MM.1S (cell line): ENCODE measurements around the gene LRMDA.
"Not testable (repeated sequence)": the region's sequence is repeated elsewhere in the genome, so short reads cannot be mapped to it uniquely, and the experiment has no call there.

Experiments
- DNase-seq: peaks from one replicate; pipeline ENCODE4 v3.0.0-alpha.2; 2015
- H2AFZ ChIP-seq: fragments of 300-600 bp; sonication (generic); 2 replicates; pipeline ENCODE4 v1.6.0; 2016; ENCODE audit warnings: antibody characterized with exemption, low read length
- H3F3A ChIP-seq: fragments of 300-600 bp; sonication (generic); 2 replicates; pipeline ENCODE4 v1.6.1; 2016; ENCODE audit warnings: mild to moderate bottlenecking, antibody characterized with exemption, low read length, moderate library complexity, mixed read lengths; ENCODE audit not compliant: insufficient read depth
- H3K27ac ChIP-seq: fragments of 300-600 bp; sonication (generic); 2 replicates; pipeline ENCODE4 v1.5.1; 2016; ENCODE audit warnings: mild to moderate bottlenecking, low read length
- H3K27me3 ChIP-seq: fragments of 300-600 bp; sonication (generic); replicated peaks from 2 replicates; pipeline ENCODE4 v1.6.0; 2016; ENCODE audit warnings: low read length; ENCODE audit not compliant: insufficient read depth
- H3K36me3 ChIP-seq: fragments of 300-600 bp; sonication (generic); replicated peaks from 2 replicates; pipeline ENCODE4 v1.6.1; 2016; ENCODE audit warnings: mild to moderate bottlenecking, low read length, mixed read lengths; ENCODE audit not compliant: insufficient read depth
- H3K4me1 ChIP-seq: fragments of 300-600 bp; sonication (generic); 2 replicates; pipeline ENCODE4 v1.6.1; 2016; ENCODE audit warnings: low read length, mixed read lengths
- H3K4me2 ChIP-seq: fragments of 300-600 bp; sonication (generic); 2 replicates; pipeline ENCODE4 v1.6.0; 2016; ENCODE audit warnings: low read depth, low read length
- H3K4me3 ChIP-seq: fragments of 300-600 bp; sonication (generic); 2 replicates; pipeline ENCODE4 v1.5.1; 2016; ENCODE audit warnings: low read length, mixed read lengths
- H3K79me2 ChIP-seq: fragments of 300-600 bp; sonication (generic); 2 replicates; pipeline ENCODE4 v1.6.1; 2016; ENCODE audit warnings: mixed run types, low read length, mixed read lengths
- H3K9ac ChIP-seq: fragments of 300-600 bp; sonication (generic); 2 replicates; pipeline ENCODE4 v1.6.1; 2016; ENCODE audit warnings: low read length, mixed read lengths
- H3K9me2 ChIP-seq: fragments of 300-600 bp; sonication (generic); replicated peaks from 2 replicates; pipeline ENCODE4 v1.6.1; 2016; ENCODE audit warnings: mild to moderate bottlenecking, low read length, mixed read lengths; ENCODE audit not compliant: insufficient read depth
- H3K9me3 ChIP-seq: fragments of 300-600 bp; sonication (generic); replicated peaks from 2 replicates; pipeline ENCODE4 v1.6.1; 2016; ENCODE audit warnings: mild to moderate bottlenecking, low read length, mixed read lengths; ENCODE audit not compliant: insufficient read depth
- H4K20me1 ChIP-seq: fragments of 300-600 bp; sonication (generic); 2 replicates; pipeline ENCODE4 v1.6.1; 2016; ENCODE audit warnings: mild to moderate bottlenecking, low read length, moderate library complexity, mixed read lengths; ENCODE audit not compliant: insufficient read depth
- EZH2 ChIP-seq: fragments of 300-600 bp; sonication (generic); optimal IDR thresholded peaks from 2 replicates; pipeline ENCODE3; 2017; ENCODE audit warnings: low read depth, mild to moderate bottlenecking, antibody characterized with exemption, low read length, mixed read lengths
- EZH2phosphoT487 ChIP-seq: fragments of 300-600 bp; sonication (generic); IDR thresholded peaks from 2 replicates; pipeline ENCODE4 v1.6.1; 2018; ENCODE audit warnings: antibody characterized with exemption, low read length
- TF ChIP-seq, protein P1 (sequence below): fragments of 300-600 bp; sonication (generic); IDR thresholded peaks from 2 replicates; pipeline ENCODE4 v1.5.1; 2016; ENCODE audit warnings: antibody characterized with exemption, low read length, mixed read lengths

Gene LRMDA

DNA sequence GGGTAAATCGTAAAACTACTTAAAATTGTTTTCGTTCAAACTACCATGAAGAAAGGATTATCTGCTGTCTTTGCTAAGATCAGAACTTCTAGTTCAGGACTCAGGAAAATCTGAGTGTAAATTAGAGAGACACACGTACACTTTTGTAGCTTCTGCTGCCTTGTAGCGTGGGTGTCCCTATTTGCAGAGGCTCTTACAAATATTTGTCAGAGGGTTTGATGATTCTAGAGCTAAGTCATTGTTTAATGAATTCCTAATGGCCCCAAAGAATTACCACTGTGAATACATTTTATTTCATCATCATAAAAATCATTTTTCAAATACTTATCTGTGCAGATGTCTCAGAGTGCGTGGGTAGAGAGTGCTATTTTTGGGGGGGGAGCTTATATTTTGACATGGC lies 314.9 kb downstream of the LRMDA start:
- H3K36me3 ChIP-seq, result no peaks in the 10 kb centered on the region
- no peak overlapping the region for H3K9ac ChIP-seq

GRCh38 chr10:75750093-75750875 lies 318.9 kb downstream of the LRMDA start:
- H3K79me2 ChIP-seq, H3K4me1 ChIP-seq, H2AFZ ChIP-seq, DNase-seq, H4K20me1 ChIP-seq, H3K9me3 ChIP-seq, H3K4me3 ChIP-seq, H3K9me2 ChIP-seq, H3F3A ChIP-seq, H3K9ac ChIP-seq, H3K27ac ChIP-seq, H3K4me2 ChIP-seq, H3K36me3 ChIP-seq, H3K27me3 ChIP-seq: not testable (repeated sequence)

More for the DNA sequence above, 314.9 kb downstream of the LRMDA start:
- Histone ChIP-seq H3K27ac (no peak overlapping the region), H3K79me2 (no peaks in the 10 kb centered on the region), H3K4me3 (no peak overlapping the region), H3K4me2 (no peak overlapping the region), H3K9me2 (no peaks in the 10 kb centered on the region), H3K27me3 (no peaks in the 10 kb centered on the region), H3F3A (no peaks in the 10 kb centered on the region), H3K9me3 (no peaks in the 10 kb centered on the region), H3K4me1 (no peaks in the 10 kb centered on the region), H2AFZ (no peak overlapping the region), H4K20me1 (no peaks in the 10 kb centered on the region)
- no peak for TF ChIP-seq EZH2
- TF ChIP-seq EZH2phosphoT487, result no peak
- DNase-seq, result no peak

- H3K4me2 ChIP-seq, result no peak overlapping the region
- H4K20me1 ChIP-seq, result no peaks in the 10 kb centered on the region
- no peaks in the 10 kb centered on the region for H3K79me2 ChIP-seq
Measured at GRCh38 chr10:75751232-75751631, 319.8 kb downstream of the LRMDA start.

GRCh38 chr10:75753621-75754020 lies 322.2 kb downstream of the LRMDA start:
- no peak overlapping the region for H3K9ac ChIP-seq
- no peaks in the 10 kb centered on the region for H3K9me3 ChIP-seq
- DNase-seq, result no peak
- no peaks in the 10 kb centered on the region for H3K4me1 ChIP-seq
- no peaks in the 10 kb centered on the region for H3K27me3 ChIP-seq
- H3K4me3 ChIP-seq, result no peak overlapping the region
- H3K9me2 ChIP-seq, result no peaks in the 10 kb centered on the region
- no peaks in the 10 kb centered on the region for H3K36me3 ChIP-seq
- no peak overlapping the region for H3K4me2 ChIP-seq
- H3K27ac ChIP-seq, result no peak overlapping the region
- no peak overlapping the region for H2AFZ ChIP-seq
- H3F3A ChIP-seq, result no peaks in the 10 kb centered on the region
- TF ChIP-seq, protein P1, sequence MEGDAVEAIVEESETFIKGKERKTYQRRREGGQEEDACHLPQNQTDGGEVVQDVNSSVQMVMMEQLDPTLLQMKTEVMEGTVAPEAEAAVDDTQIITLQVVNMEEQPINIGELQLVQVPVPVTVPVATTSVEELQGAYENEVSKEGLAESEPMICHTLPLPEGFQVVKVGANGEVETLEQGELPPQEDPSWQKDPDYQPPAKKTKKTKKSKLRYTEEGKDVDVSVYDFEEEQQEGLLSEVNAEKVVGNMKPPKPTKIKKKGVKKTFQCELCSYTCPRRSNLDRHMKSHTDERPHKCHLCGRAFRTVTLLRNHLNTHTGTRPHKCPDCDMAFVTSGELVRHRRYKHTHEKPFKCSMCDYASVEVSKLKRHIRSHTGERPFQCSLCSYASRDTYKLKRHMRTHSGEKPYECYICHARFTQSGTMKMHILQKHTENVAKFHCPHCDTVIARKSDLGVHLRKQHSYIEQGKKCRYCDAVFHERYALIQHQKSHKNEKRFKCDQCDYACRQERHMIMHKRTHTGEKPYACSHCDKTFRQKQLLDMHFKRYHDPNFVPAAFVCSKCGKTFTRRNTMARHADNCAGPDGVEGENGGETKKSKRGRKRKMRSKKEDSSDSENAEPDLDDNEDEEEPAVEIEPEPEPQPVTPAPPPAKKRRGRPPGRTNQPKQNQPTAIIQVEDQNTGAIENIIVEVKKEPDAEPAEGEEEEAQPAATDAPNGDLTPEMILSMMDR, result no peak
- TF ChIP-seq EZH2phosphoT487 (no peak), EZH2 (no peak)
- H4K20me1 ChIP-seq, result no peaks in the 10 kb centered on the region
- no peaks in the 10 kb centered on the region for H3K79me2 ChIP-seq

More at GRCh38 chr10:75751232-75751631, 319.8 kb downstream of the LRMDA start:
- Histone ChIP-seq H3K4me3 (no peak overlapping the region), H3K27me3 (no peaks in the 10 kb centered on the region), H3K9ac (no peak overlapping the region), H3K9me2 (no peaks in the 10 kb centered on the region), H3K27ac (no peak overlapping the region), H3K4me1 (no peaks in the 10 kb centered on the region), H3K36me3 (no peaks in the 10 kb centered on the region), H2AFZ (no peak overlapping the region), H3F3A (no peaks in the 10 kb centered on the region), H3K9me3 (no peaks in the 10 kb centered on the region)
- TF ChIP-seq EZH2phosphoT487 (no peak), EZH2 (no peak)
- TF ChIP-seq, protein P1, result no peak
- DNase-seq, result no peak
